Measurements from ENCODE around the gene FITM1.

Gene FITM1

GRCh38 chr14:24139272-24139934, 8.9 kb downstream of the FITM1 start:
- DNase-seq (ENCODE audit: low read depth, low spot score) = no peak

GRCh38 chr14:24141097-24141880, 10.8 kb downstream of the FITM1 start, which contains the start of gene EMC9:
TSS of gene EMC9 (minus strand) at chr14:24141591. CDS start at chr14:24141304, 287 bp downstream.
- DNase-seq (ENCODE audit: low read depth, low spot score) = peak; percentile 98

GRCh38 chr14:24143511-24143910, 13.1 kb downstream of the FITM1 start:
- DNase-seq (ENCODE audit: low read depth, low spot score) = no peak

- DNase-seq (ENCODE audit: low read depth, low spot score) = no peak
Observed at GRCh38 chr14:24144451-24144850, 14.0 kb downstream of the FITM1 start.

- DNase-seq (ENCODE audit: low read depth, low spot score) = no peak
Observed at GRCh38 chr14:24145219-24145618, 14.8 kb downstream of the FITM1 start.

GRCh38 chr14:24145690-24146452, 15.4 kb downstream of the FITM1 start:
- DNase-seq (ENCODE audit: low read depth, low spot score) = no peak

GRCh38 chr14:24146453-24146977, 16.1 kb downstream of the FITM1 start, which contains the start of gene PSME2:
TSS of gene PSME2 (minus strand) at chr14:24146610. CDS start at chr14:24146581, 29 bp downstream.
- peak; percentile 88 for DNase-seq (ENCODE audit: low read depth, low spot score)

GRCh38 chr14:24146978-24147760, 16.7 kb downstream of the FITM1 start, which contains the start of gene RNF31:
TSS of gene RNF31 (plus strand) at chr14:24147498. CDS start at chr14:24147699, 201 bp downstream.
- DNase-seq (ENCODE audit: low read depth, low spot score) = peak; percentile 89

- no peak for DNase-seq (ENCODE audit: low read depth, low spot score)
Observed at GRCh38 chr14:24147761-24148428, 17.4 kb downstream of the FITM1 start.

- DNase-seq (ENCODE audit: low read depth, low spot score) = no peak
Observed at GRCh38 chr14:24149302-24149969, 19.0 kb downstream of the FITM1 start.

- no peak for DNase-seq (ENCODE audit: low read depth, low spot score)
Observed at GRCh38 chr14:24150061-24150460, 19.6 kb downstream of the FITM1 start.

- no peak for DNase-seq (ENCODE audit: low read depth, low spot score)
Observed at GRCh38 chr14:24150567-24150966, 20.1 kb downstream of the FITM1 start.

- no peak for DNase-seq (ENCODE audit: low read depth, low spot score)
Observed at GRCh38 chr14:24150993-24151392, 20.5 kb downstream of the FITM1 start.

GRCh38 chr14:24151404-24152080, 21.1 kb downstream of the FITM1 start:
- no peak for DNase-seq (ENCODE audit: low read depth, low spot score)

GRCh38 chr14:24155100-24155499, 24.6 kb downstream of the FITM1 start:
- no peak for DNase-seq (ENCODE audit: low read depth, low spot score)

- DNase-seq (ENCODE audit: low read depth, low spot score) = no peak
Observed at GRCh38 chr14:24156840-24157239, 26.4 kb downstream of the FITM1 start.

- DNase-seq (ENCODE audit: low read depth, low spot score) = no peak
Observed at GRCh38 chr14:24157331-24157730, 26.9 kb downstream of the FITM1 start.

- DNase-seq (ENCODE audit: low read depth, low spot score) = no peak
Observed at GRCh38 chr14:24159777-24160498, 29.5 kb downstream of the FITM1 start.

GRCh38 chr14:24160499-24160849, 30.0 kb downstream of the FITM1 start:
- no peak for DNase-seq (ENCODE audit: low read depth, low spot score)

Measured in iPS DF 19.7 (cell line).